ENCODE measurements around the gene SPC24.
A peak's percentile ranks its signal among the peaks of the same experiment; 100 is the strongest.

SPC24 gene

GRCh38 chr19:11142528-11143171 is 12.9 kb downstream of the SPC24 start:
- TF ChIP-seq POLR2AphosphoS5 (IDR thresholded peaks at IDR 0.05; ENCODE audit: low read depth, low read length), result peak; percentile 13; the same call in 1 of the 2 replicates
- no peak for TF ChIP-seq REST (IDR thresholded peaks at IDR 0.05; ENCODE audit: insufficient read depth in 1 of 2, low read depth in 2 of 2, low read length in 2 of 2)
- peak; percentile 38 for TF ChIP-seq FOXP2 (optimal IDR thresholded peaks at IDR 0.05; ENCODE audit: borderline replicate concordance, extremely low read depth, extremely low read length, insufficient read depth)
- no peak for TF ChIP-seq TAF1 (IDR thresholded peaks at IDR 0.05; ENCODE audit: borderline replicate concordance, insufficient read depth, low read length)
- TF ChIP-seq SIN3A (IDR thresholded peaks at IDR 0.05; ENCODE audit: borderline replicate concordance, insufficient read depth, low read length), result no peak; the same call in 1 of the 2 replicates

DNA sequence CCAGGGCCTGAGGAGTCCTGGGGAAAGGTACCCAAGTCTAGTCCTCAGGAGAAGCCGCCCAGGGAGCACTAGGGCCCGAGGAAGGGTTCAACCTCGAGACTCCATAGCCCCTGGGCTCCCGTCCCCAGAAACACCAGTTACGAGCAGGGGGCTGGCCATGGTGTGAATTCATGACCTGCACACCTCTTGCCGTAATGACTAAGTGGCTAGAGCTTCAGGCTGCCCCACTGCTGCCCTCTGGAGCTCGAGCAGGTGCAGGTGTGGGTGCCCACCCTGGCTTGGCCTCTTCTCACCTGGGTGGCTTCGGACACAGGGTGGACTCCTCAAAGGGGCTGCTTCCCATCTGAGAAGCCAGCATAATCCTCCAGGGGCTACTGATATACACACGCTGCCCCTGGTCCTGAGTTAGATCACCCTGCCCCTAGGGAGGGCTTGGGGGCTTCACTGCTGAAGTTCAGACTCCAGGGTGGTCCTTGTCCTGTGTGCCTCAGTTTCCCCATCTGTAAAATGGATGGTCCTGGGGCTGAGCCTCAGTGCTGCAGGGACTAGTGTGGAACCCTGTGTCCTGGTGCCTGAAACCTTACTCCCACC is 13.6 kb downstream of the SPC24 start:
- TF ChIP-seq FOXP2 (optimal IDR thresholded peaks at IDR 0.05; ENCODE audit: borderline replicate concordance, extremely low read depth, extremely low read length, insufficient read depth) (no peak), SIN3A (IDR thresholded peaks at IDR 0.05; ENCODE audit: borderline replicate concordance, insufficient read depth, low read length) (no peak), POLR2AphosphoS5 (IDR thresholded peaks at IDR 0.05; ENCODE audit: low read depth, low read length) (no peak), TAF1 (IDR thresholded peaks at IDR 0.05; ENCODE audit: borderline replicate concordance, insufficient read depth, low read length) (no peak), REST (IDR thresholded peaks at IDR 0.05; ENCODE audit: insufficient read depth in 1 of 2, low read depth in 2 of 2, low read length in 2 of 2) (no peak)

DNA sequence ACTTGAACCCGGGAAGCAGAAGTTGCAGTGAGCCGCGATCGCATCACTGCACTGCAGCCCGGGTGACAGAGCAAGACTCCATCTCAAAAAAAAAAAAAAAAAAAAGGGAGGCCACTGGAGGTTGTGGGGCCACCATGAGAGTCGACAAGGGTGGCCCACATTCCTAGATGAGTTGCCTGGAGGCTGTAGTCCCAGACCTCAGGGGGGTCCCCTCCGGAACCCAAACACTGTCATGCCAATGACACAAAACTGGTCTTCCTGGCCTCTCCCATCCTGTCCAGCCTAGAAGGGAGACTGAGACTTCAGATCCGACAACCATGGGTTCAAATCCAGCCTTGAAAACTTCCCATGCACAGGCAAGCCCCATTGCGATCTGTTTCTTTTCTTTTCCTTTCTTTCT is 14.7 kb downstream of the SPC24 start:
- no peak for TF ChIP-seq SIN3A (IDR thresholded peaks at IDR 0.05; ENCODE audit: borderline replicate concordance, insufficient read depth, low read length)
- TF ChIP-seq FOXP2 (optimal IDR thresholded peaks at IDR 0.05; ENCODE audit: borderline replicate concordance, extremely low read depth, extremely low read length, insufficient read depth), result no peak
- TF ChIP-seq REST (IDR thresholded peaks at IDR 0.05; ENCODE audit: insufficient read depth in 1 of 2, low read depth in 2 of 2, low read length in 2 of 2), result no peak
- no peak for TF ChIP-seq POLR2AphosphoS5 (IDR thresholded peaks at IDR 0.05; ENCODE audit: low read depth, low read length)
- TF ChIP-seq TAF1 (IDR thresholded peaks at IDR 0.05; ENCODE audit: borderline replicate concordance, insufficient read depth, low read length), result no peak

GRCh38 chr19:11138601-11139300 is 16.8 kb downstream of the SPC24 start:
- TF ChIP-seq POLR2AphosphoS5 (IDR thresholded peaks at IDR 0.05; ENCODE audit: low read depth, low read length), result peak; percentile 10; the same call in 1 of the 2 replicates
- peak; percentile 8 for TF ChIP-seq FOXP2 (optimal IDR thresholded peaks at IDR 0.05; ENCODE audit: borderline replicate concordance, extremely low read depth, extremely low read length, insufficient read depth)
- no peak for TF ChIP-seq TAF1 (IDR thresholded peaks at IDR 0.05; ENCODE audit: borderline replicate concordance, insufficient read depth, low read length)

GRCh38 chr19:11137542-11138384 is 17.8 kb downstream of the SPC24 start:
- TF ChIP-seq POLR2AphosphoS5 (IDR thresholded peaks at IDR 0.05; ENCODE audit: low read depth, low read length), result peak; percentile 64
- no peak for TF ChIP-seq TAF1 (IDR thresholded peaks at IDR 0.05; ENCODE audit: borderline replicate concordance, insufficient read depth, low read length)
- peak in 1 of 2 experiments; percentile 26; a peak in 1 of 4 replicates for TF ChIP-seq REST (IDR thresholded peaks at IDR 0.05; ENCODE audit: insufficient read depth in 1 of 2, low read depth in 2 of 2, low read length in 2 of 2)
- TF ChIP-seq FOXP2 (optimal IDR thresholded peaks at IDR 0.05; ENCODE audit: borderline replicate concordance, extremely low read depth, extremely low read length, insufficient read depth), result peak; percentile 80
